Upper lobe of left lung (tissue), 4 donors: ENCODE data around the gene VWA8.

Experiments used
- CTCF ChIP-seq, 6 experiments: fragments of 450-650 bp in 4 of 6; fragments of 200-600 bp in 2 of 6; sonication (generic) in 2 of 6; IDR thresholded peaks; one replicate each; pipeline ENCODE4 v1.5.1; 2016 to 2019; ENCODE audit warnings: antibody characterized with exemption in 6 of 6
- POLR2A ChIP-seq, 4 donors: fragments of 450-650 bp; IDR thresholded peaks; one replicate each; pipeline ENCODE4 v1.5.1; 2016 to 2017; ENCODE audit warnings: antibody characterized with exemption in 4 of 4, mild to moderate bottlenecking in 2 of 4
- POLR2AphosphoS5 ChIP-seq, 2 donors: sonication (generic); formaldehyde crosslinking; IDR thresholded peaks; one replicate each; pipeline ENCODE4 v1.5.1; 2017; ENCODE audit warnings: antibody characterized with exemption in 2 of 2

GRCh38 chr13:41994696-41995095 lies 33.8 kb upstream of the VWA8 start:
- TF ChIP-seq CTCF (IDR thresholded peaks at IDR 0.05) (no peak), POLR2A (IDR thresholded peaks at IDR 0.05) (no peak), POLR2AphosphoS5 (IDR thresholded peaks at IDR 0.05) (no peak)
